ENCODE data around the gene CNTNAP2. TPM values are rescaled to one million over a fixed set of nuclear protein-coding genes. Genes with fewer than 3 reads are reported as not detected.

The CNTNAP2 gene
- total and polyA plus RNA-seq, 2 experiments from 2014 or later: not detected

- Histone ChIP-seq H4K20me1 (ENCODE audit: insufficient read depth) (no peaks in the 10 kb centered on the region), H3K4me1 (ENCODE audit: insufficient read depth) (no peaks in the 10 kb centered on the region), H3K9ac (no peak overlapping the region), H3K27ac (no peak overlapping the region), H3F3A (ENCODE audit: insufficient read depth) (no peaks in the 10 kb centered on the region), H3K27me3 (replicated peaks; ENCODE audit: insufficient read depth) (no peaks in the 10 kb centered on the region), H3K4me2 (ENCODE audit: unreplicated experiment) (no peak overlapping the region), H2AFZ (no peak overlapping the region), H3K4me3 (no peak overlapping the region), H3K79me2 (ENCODE audit: insufficient read depth) (no peaks in the 10 kb centered on the region), H3K9me2 (ENCODE audit: insufficient read depth) (no peaks in the 10 kb centered on the region), H3K36me3 (ENCODE audit: low read depth) (no peaks in the 10 kb centered on the region), H3K9me3 (ENCODE audit: low read depth) (no peaks in the 10 kb centered on the region)
- in situ Hi-C loops (cut with MboI): no loop called here
- TF ChIP-seq EZH2 (IDR thresholded peaks at IDR 0.05; ENCODE audit: insufficient read depth, poor library complexity, severe bottlenecking) (no peak), EZH2phosphoT487 (IDR thresholded peaks at IDR 0.05; ENCODE audit: insufficient read depth, low read depth) (no peak)
- no peak for DNase-seq
- WGBS, 2 experiments (ENCODE audit: low coverage in 1 of 2, low lambda C conversion rate in 2 of 2, missing lambda C conversion rate in 2 of 2): 29 to 38% methylated on average over 8 of the region's 8 CpGs
Measured at GRCh38 chr7:148332191-148333186, 2215.9 kb downstream of the CNTNAP2 start.

- WGBS, 2 experiments (ENCODE audit: low coverage in 1 of 2, low lambda C conversion rate in 2 of 2, missing lambda C conversion rate in 2 of 2): 25 to 45% methylated on average over 1 of the region's 1 CpG
- Histone ChIP-seq H3K79me2 (ENCODE audit: insufficient read depth) (no peaks in the 10 kb centered on the region), H3K27ac (no peak overlapping the region), H3K4me3 (no peak overlapping the region), H2AFZ (no peak overlapping the region), H4K20me1 (ENCODE audit: insufficient read depth) (no peaks in the 10 kb centered on the region), H3K27me3 (replicated peaks; ENCODE audit: insufficient read depth) (no peaks in the 10 kb centered on the region), H3K4me2 (ENCODE audit: unreplicated experiment) (no peak overlapping the region), H3F3A (ENCODE audit: insufficient read depth) (no peaks in the 10 kb centered on the region), H3K4me1 (ENCODE audit: insufficient read depth) (no peaks in the 10 kb centered on the region), H3K9me2 (ENCODE audit: insufficient read depth) (no peaks in the 10 kb centered on the region), H3K9me3 (ENCODE audit: low read depth) (no peaks in the 10 kb centered on the region), H3K36me3 (ENCODE audit: low read depth) (no peaks in the 10 kb centered on the region), H3K9ac (no peak overlapping the region)
- TF ChIP-seq EZH2phosphoT487 (IDR thresholded peaks at IDR 0.05; ENCODE audit: insufficient read depth, low read depth) (no peak), EZH2 (IDR thresholded peaks at IDR 0.05; ENCODE audit: insufficient read depth, poor library complexity, severe bottlenecking) (no peak)
- in situ Hi-C loops (cut with MboI): no loop called here
- no peak for DNase-seq
Measured at GRCh38 chr7:148334441-148334956, 2217.9 kb downstream of the CNTNAP2 start.

GRCh38 chr7:148334959-148335577 is 2218.5 kb downstream of the CNTNAP2 start:
- in situ Hi-C loops (cut with MboI): no loop called here
- Histone ChIP-seq H3K36me3 (ENCODE audit: low read depth) (no peaks in the 10 kb centered on the region), H3K79me2 (ENCODE audit: insufficient read depth) (no peaks in the 10 kb centered on the region), H3K4me2 (ENCODE audit: unreplicated experiment) (no peak overlapping the region), H4K20me1 (ENCODE audit: insufficient read depth) (no peaks in the 10 kb centered on the region), H3K9me2 (ENCODE audit: insufficient read depth) (no peaks in the 10 kb centered on the region), H2AFZ (no peak overlapping the region), H3K27ac (no peak overlapping the region), H3K9me3 (ENCODE audit: low read depth) (no peaks in the 10 kb centered on the region), H3K4me1 (ENCODE audit: insufficient read depth) (no peaks in the 10 kb centered on the region), H3K27me3 (replicated peaks; ENCODE audit: insufficient read depth) (no peaks in the 10 kb centered on the region), H3K4me3 (no peak overlapping the region), H3F3A (ENCODE audit: insufficient read depth) (no peaks in the 10 kb centered on the region), H3K9ac (no peak overlapping the region)
- TF ChIP-seq EZH2 (IDR thresholded peaks at IDR 0.05; ENCODE audit: insufficient read depth, poor library complexity, severe bottlenecking) (no peak), EZH2phosphoT487 (IDR thresholded peaks at IDR 0.05; ENCODE audit: insufficient read depth, low read depth) (no peak)
- WGBS, 2 experiments (ENCODE audit: low coverage in 1 of 2, low lambda C conversion rate in 2 of 2, missing lambda C conversion rate in 2 of 2): 19 to 23% methylated on average over 6 of the region's 6 CpGs
- no peak for DNase-seq

- WGBS, 2 experiments (ENCODE audit: low coverage in 1 of 2, low lambda C conversion rate in 2 of 2, missing lambda C conversion rate in 2 of 2): 0 to 5% methylated on average over 1 of the region's 1 CpG
- no peaks in the 10 kb centered on the region for H4K20me1 ChIP-seq (ENCODE audit: insufficient read depth)
- DNase-seq: no peak
- H3K4me2 ChIP-seq (ENCODE audit: unreplicated experiment): no peak overlapping the region
- no peaks in the 10 kb centered on the region for H3K9me3 ChIP-seq (ENCODE audit: low read depth)
- TF ChIP-seq EZH2phosphoT487 (IDR thresholded peaks at IDR 0.05; ENCODE audit: insufficient read depth, low read depth) (no peak), EZH2 (IDR thresholded peaks at IDR 0.05; ENCODE audit: insufficient read depth, poor library complexity, severe bottlenecking) (no peak)
- H3K36me3 ChIP-seq (ENCODE audit: low read depth): no peaks in the 10 kb centered on the region
- no peak overlapping the region for H3K27ac ChIP-seq
- in situ Hi-C loops (cut with MboI): no loop called here
- H3K9me2 ChIP-seq (ENCODE audit: insufficient read depth): no peaks in the 10 kb centered on the region
- no peaks in the 10 kb centered on the region for H3F3A ChIP-seq (ENCODE audit: insufficient read depth)
- no peaks in the 10 kb centered on the region for H3K79me2 ChIP-seq (ENCODE audit: insufficient read depth)
- H3K4me1 ChIP-seq (ENCODE audit: insufficient read depth): no peaks in the 10 kb centered on the region
- no peak overlapping the region for H3K4me3 ChIP-seq
- H3K27me3 ChIP-seq (replicated peaks; ENCODE audit: insufficient read depth): no peaks in the 10 kb centered on the region
- H2AFZ ChIP-seq: no peak overlapping the region
- no peak overlapping the region for H3K9ac ChIP-seq
Measured at GRCh38 chr7:148335790-148336189, 2219.2 kb downstream of the CNTNAP2 start.

Measured in GM23248 (cell line).